IPS-20b (cell line): ENCODE data around the gene TDRD9.

ENCODE experiments used
- H3K27ac ChIP-seq: one replicate; pipeline ENCODE4 v1.5.1; 2013; ENCODE audit warnings: low read length
- H3K27me3 ChIP-seq: 2 replicates; pipeline ENCODE4 v1.6.1; 2013; ENCODE audit warnings: mild to moderate bottlenecking, low read length, inconsistent platforms; ENCODE audit not compliant: insufficient read depth
- H3K36me3 ChIP-seq: 2 replicates; pipeline ENCODE4 v1.6.1; 2013; ENCODE audit warnings: low read depth, mild to moderate bottlenecking, inconsistent platforms, low read length, moderate library complexity; ENCODE audit not compliant: insufficient read depth
- H3K4me1 ChIP-seq: 2 replicates; pipeline ENCODE4 v1.6.1; 2013; ENCODE audit warnings: mild to moderate bottlenecking, control low read depth, inconsistent platforms, low read length, moderate library complexity; ENCODE audit not compliant: insufficient read depth
- H3K4me3 ChIP-seq: 2 replicates; pipeline ENCODE4 v1.5.1; 2013; ENCODE audit warnings: mild to moderate bottlenecking, low read length, inconsistent platforms
- H3K9ac ChIP-seq: 2 replicates; pipeline ENCODE4 v1.6.1; 2013; ENCODE audit warnings: low read depth, mild to moderate bottlenecking, inconsistent platforms, low read length, moderate library complexity
- H3K9me3 ChIP-seq: 2 replicates; pipeline ENCODE4 v1.6.1; 2013; ENCODE audit warnings: mild to moderate bottlenecking, low read depth, low read length, inconsistent platforms; ENCODE audit not compliant: insufficient read depth

The TDRD9 gene

DNA sequence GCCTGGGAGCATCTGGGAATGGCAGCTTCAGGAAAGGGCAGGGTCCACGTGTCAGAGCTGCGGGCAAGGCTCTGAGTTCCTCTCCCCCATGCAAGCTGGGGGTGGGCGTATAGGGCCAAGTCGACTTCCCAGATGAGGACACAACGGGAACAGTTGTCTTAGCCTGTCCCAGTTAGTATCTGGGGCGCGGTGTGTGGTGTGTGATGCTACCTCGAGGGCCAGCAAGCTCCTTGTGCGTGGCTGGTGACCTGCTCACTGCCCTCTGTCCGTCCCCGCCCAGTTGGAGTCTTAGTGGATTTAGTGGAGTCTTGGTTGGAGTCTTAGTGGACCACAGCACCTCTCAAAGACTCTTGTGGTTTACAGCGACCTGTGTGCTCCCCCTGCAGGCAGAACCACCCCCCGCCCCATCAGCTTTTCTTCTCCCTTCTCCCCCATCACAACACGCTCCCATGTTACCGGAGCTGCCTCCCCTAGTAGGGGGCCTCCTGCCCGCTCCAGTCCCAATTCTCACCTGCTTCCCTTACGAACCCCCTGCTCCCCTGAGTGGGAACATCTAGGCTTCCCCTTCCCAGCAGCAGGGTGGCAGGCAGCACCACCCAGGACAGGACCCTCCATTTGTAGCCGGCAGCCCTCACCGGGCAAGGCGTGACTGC, 165.9 kb downstream of the TDRD9 start:
- H3K4me1 ChIP-seq, result no peaks in the 10 kb centered on the region
- no peak overlapping the region for H3K9ac ChIP-seq
- H3K9me3 ChIP-seq, result no peaks in the 10 kb centered on the region
- no peak overlapping the region for H3K27ac ChIP-seq
- H3K27me3 ChIP-seq, result no peaks in the 10 kb centered on the region
- no peaks in the 10 kb centered on the region for H3K36me3 ChIP-seq
- no peak overlapping the region for H3K4me3 ChIP-seq

DNA sequence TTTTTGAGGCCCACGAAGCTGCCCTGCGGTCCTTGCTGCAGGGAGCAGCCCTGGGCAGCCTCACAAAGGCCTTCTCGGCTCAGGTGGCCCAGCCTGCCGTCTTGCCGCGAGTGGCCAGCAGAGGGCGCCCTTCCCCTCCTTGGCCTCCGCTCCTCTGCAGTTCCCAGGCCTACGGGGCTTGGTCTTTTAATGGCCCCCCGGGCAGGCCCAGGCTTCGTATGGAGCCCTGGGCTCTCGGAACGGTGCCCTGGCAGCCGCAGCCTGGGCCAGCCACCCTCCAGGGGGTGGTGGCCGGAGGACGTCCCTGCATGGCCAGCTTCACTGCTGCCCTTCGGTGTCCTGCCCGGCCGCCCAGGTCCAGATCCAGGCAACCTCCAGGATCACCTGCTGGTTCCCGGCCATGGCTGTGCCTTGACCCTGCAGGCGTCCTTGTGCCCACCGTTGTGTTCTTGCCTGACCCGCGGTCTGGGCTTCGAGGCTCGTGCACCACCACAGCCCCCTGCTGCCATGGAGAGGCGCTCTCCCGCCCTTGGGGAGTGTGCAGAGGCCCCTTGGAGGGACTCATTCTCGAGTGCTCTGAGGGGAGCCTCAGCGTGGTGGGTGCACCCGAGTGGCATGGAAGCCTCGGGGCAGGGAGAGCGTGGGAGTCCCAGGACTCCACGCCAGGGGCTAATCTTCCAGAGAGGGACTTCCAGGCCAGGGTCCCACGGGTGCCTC, 166.6 kb downstream of the TDRD9 start:
- Histone ChIP-seq H3K27ac (no peak overlapping the region), H3K4me3 (no peak overlapping the region), H3K9ac (no peak overlapping the region), H3K27me3 (no peaks in the 10 kb centered on the region), H3K36me3 (no peaks in the 10 kb centered on the region), H3K4me1 (no peaks in the 10 kb centered on the region), H3K9me3 (no peaks in the 10 kb centered on the region)

DNA sequence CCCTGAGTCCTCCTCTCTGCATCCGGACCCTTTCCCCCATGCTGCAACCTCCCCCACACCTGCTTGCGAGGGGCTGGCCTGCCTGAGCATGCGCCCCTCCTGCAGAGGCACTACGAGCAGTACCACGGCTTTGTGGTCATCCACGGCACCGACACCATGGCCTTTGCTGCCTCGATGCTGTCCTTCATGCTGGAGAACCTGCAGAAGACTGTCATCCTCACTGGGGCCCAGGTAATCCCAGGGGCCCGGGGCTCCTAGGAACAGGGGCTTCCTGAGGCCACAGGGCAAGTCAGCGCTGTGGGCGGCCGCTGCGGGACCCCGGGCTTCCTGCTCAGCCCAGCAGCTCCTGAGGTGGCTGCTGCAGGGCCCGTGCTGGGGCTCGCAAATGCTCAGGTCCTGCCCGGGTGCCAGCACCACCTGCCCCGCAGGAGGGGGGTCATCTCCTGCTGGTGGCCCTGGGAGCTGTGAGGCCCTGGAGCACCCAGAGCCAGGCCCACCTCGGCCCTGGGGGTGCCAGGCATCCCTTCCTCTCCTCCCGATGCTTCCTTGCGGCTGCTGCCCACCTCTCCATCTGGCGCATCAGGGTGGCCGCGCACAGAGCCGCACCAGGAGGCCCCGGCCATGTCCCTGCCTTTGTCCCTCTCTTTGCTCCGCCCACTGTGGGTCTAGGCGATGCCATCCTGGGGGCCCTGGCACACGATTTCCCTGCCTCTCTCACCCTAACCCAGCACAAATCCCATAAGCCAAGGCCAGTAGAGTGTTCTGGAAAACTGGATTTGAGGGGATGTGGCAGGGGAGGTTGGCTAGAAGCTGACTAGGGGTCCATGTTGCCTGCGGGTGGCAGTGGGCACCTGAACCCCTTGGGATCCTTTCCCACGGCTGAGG, 167.4 kb downstream of the TDRD9 start:
- no peaks in the 10 kb centered on the region for H3K4me1 ChIP-seq
- no peak overlapping the region for H3K4me3 ChIP-seq
- no peaks in the 10 kb centered on the region for H3K27me3 ChIP-seq
- H3K36me3 ChIP-seq, result no peaks in the 10 kb centered on the region
- H3K9ac ChIP-seq, result no peak overlapping the region
- no peaks in the 10 kb centered on the region for H3K9me3 ChIP-seq
- H3K27ac ChIP-seq, result no peak overlapping the region

GRCh38 chr14:104096318-104096717, 168.1 kb downstream of the TDRD9 start:
- H3K9me3 ChIP-seq, result no peaks in the 10 kb centered on the region
- H3K27ac ChIP-seq, result no peak overlapping the region
- no peaks in the 10 kb centered on the region for H3K27me3 ChIP-seq
- no peak overlapping the region for H3K9ac ChIP-seq
- no peaks in the 10 kb centered on the region for H3K4me1 ChIP-seq
- H3K4me3 ChIP-seq, result no peak overlapping the region
- no peaks in the 10 kb centered on the region for H3K36me3 ChIP-seq

GRCh38 chr14:104096751-104097700, 168.8 kb downstream of the TDRD9 start:
- Histone ChIP-seq H3K4me3 (no peak overlapping the region), H3K36me3 (no peaks in the 10 kb centered on the region), H3K9me3 (no peaks in the 10 kb centered on the region), H3K4me1 (no peaks in the 10 kb centered on the region), H3K27ac (no peak overlapping the region), H3K9ac (no peak overlapping the region), H3K27me3 (no peaks in the 10 kb centered on the region)

- Histone ChIP-seq H3K4me1 (no peaks in the 10 kb centered on the region), H3K4me3 (no peak overlapping the region), H3K9me3 (no peaks in the 10 kb centered on the region), H3K36me3 (no peaks in the 10 kb centered on the region), H3K27me3 (no peaks in the 10 kb centered on the region), H3K27ac (no peak overlapping the region), H3K9ac (no peak overlapping the region)
Observed at GRCh38 chr14:104098272-104099095, 170.2 kb downstream of the TDRD9 start.

DNA sequence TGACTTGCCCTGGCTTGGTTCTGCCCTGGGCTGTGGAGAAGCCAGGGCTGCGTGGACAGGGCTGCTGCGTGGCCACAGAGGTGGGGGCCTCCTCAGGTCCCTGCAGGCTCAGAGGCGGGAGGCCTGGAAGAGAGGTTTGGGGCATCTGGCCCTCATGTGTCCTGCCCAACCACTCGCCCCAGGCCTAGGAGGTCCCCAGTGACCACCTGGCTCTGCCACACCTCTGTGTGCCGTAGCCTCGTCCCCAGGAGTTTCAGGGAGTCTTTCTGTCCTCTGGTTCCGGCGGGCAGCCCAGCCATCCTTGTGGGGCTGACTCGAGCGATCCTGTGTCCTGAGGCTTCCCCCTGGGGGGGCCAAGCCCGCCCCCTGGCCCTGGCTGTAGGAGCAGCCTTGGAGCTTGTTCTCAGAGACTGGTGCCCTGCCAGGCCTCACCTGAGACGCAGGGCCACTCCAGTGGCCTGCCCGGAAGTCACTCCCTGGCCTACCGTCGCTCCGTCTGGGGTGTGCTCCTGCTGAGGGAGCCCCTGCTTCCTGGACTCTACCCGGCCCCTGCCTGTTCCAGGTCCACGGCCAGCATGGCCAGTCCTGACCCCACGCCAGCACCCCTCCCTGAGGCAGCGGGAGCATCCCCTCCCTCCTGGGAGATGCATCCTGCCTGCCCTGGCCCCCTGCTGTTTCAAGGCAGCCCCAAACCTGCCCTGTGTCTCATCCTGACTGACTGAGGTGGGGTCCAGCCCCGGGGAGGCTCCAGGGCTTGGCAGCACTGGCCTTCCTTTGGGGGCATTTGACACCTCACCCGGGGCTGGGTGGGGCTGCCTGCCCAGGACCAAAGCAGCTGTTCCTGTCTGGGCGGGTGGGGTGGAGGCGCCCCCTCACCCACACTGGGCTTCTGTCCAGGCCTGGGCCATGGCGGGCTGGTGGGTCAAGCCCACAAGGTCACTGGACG, 171.1 kb downstream of the TDRD9 start:
- no peak overlapping the region for H3K27ac ChIP-seq
- no peak overlapping the region for H3K4me3 ChIP-seq
- H3K9ac ChIP-seq, result no peak overlapping the region
- no peaks in the 10 kb centered on the region for H3K36me3 ChIP-seq
- H3K27me3 ChIP-seq, result no peaks in the 10 kb centered on the region
- H3K9me3 ChIP-seq, result no peaks in the 10 kb centered on the region
- no peaks in the 10 kb centered on the region for H3K4me1 ChIP-seq

GRCh38 chr14:104100171-104101085, 172.2 kb downstream of the TDRD9 start:
- H3K4me1 ChIP-seq, result no peaks in the 10 kb centered on the region
- no peak overlapping the region for H3K9ac ChIP-seq
- H3K9me3 ChIP-seq, result no peaks in the 10 kb centered on the region
- H3K4me3 ChIP-seq, result no peak overlapping the region
- H3K27ac ChIP-seq, result no peak overlapping the region
- H3K36me3 ChIP-seq, result no peaks in the 10 kb centered on the region
- H3K27me3 ChIP-seq, result no peaks in the 10 kb centered on the region

GRCh38 chr14:104101086-104101621, 172.9 kb downstream of the TDRD9 start:
- no peaks in the 10 kb centered on the region for H3K4me1 ChIP-seq
- H3K36me3 ChIP-seq, result no peaks in the 10 kb centered on the region
- H3K9ac ChIP-seq, result no peak overlapping the region
- no peak overlapping the region for H3K27ac ChIP-seq
- H3K4me3 ChIP-seq, result no peak overlapping the region
- H3K9me3 ChIP-seq, result no peaks in the 10 kb centered on the region
- H3K27me3 ChIP-seq, result no peaks in the 10 kb centered on the region
